ENCODE data around the gene CTRB1. TPM values are rescaled to one million over a fixed set of nuclear protein-coding genes. Genes with fewer than 3 reads are reported as not detected.

The CTRB1 gene
- total and polyA plus RNA-seq, 2 of the 13 experiments (the other 11 are each of a cell fraction or from before 2014, with no cell fraction given), result not detected

DNA sequence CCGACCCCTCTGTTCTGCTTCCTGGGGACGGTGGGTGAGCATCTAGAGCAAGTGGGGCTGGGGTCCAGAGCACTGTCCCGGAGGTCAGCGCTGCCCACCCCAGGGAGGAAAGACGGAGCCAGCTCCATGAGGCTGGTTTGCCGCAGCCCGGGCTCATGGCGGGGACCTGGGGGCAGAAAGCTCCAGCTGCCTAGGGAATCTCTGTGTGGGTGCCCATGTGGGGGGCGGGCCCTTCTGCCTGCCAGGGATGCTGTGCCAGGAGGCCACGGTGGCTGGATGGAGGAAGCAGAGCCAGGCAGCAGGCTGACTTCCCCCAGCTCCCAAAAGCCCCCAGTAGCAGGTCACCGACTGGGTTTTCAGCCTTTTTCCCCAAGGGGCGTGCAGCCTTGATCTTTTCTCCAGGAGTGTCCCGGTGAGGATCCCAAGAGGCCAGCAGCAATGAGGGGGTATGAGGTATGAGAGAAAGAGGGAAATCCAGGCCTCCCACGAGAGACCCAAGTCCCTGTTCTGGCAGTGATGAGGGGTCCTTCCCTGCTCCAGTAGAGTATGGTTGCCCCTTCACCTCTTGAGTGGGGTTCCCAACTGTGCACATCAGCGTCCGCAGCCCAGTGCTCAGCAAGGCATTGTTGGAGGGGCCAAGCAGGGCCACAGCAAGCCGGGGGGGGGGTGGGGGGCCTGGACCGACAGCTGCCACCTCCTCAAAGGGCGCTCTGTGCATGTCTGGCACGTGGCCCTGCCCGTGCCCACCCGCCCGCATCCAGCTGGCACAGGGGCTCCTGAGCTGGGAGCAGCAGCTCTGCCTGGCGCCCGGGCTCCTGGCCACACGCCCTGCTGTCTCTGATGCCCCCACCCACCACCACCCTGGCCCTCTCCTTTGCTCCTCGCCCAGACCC is 48.2 kb downstream of the CTRB1 start (continued):
- TF ChIP-seq ZFP62 (CRISPR knock-in tag; IDR thresholded peaks at IDR 0.05), result no peak
- TF ChIP-seq HNRNPL (IDR thresholded peaks at IDR 0.05; ENCODE audit: low read depth, low read length), result peak; percentile 89
- no peak for TF ChIP-seq TEAD2 (CRISPR knock-in tag; IDR thresholded peaks at IDR 0.05)
- no peak for TF ChIP-seq ATF7 (IDR thresholded peaks at IDR 0.05)
- 0 out of 2 replicates have a peak, but pooled peaks have one; percentile 1 for TF ChIP-seq ATF7 (CRISPR knock-in tag; IDR thresholded peaks at IDR 0.05)
- no peak for TF ChIP-seq ZNF850 (CRISPR knock-in tag; conservative IDR thresholded peaks at IDR 0.05)

DNA sequence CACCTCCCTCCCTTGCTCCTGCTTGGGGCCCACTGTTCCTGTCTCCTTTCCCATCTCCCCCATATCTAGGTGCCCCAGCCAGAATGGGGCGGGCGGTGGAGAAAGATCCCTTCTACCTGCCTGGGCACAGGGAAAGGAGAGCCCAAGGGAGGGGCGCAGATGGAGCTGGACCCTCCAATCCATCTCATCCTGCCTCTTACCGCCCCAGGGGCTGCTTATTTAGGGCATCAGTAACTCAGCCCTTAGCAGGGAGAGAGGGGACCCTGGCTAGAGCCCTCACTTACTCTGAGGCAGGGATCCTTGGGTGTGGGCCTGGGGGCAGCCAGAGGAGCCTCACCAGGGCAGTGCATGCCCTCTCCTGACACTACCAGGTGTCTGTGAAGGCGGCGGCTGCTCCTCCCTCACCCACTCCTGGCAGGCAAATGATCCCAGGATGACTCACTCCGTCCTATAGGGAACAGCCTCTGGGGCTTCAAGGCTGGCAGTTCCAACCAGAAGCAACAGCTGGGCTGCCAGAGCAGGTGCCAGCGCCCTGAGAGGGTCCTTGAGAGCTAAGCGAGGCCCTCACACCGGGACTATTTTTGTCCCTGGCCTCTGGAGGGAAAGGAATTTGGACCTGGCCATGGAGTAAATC is 49.0 kb downstream of the CTRB1 start:
- Histone ChIP-seq H3K36me3 (replicated peaks in 1 of 2; ENCODE audit: control insufficient read depth in 1 of 2, insufficient read depth in 2 of 2, low read length in 2 of 2) (peaks cover 0 to 1% of the 10 kb centered on the region in 2 experiments; a peak in 1 of 5 replicates), H3K27ac (ENCODE audit: extremely low read length, insufficient read depth, low read length) (no peak overlapping the region), H4K20me1 (ENCODE audit: insufficient read depth, low read length) (peaks cover 14% of the 10 kb centered on the region; the same call in 1 of the 2 replicates), H3K79me2 (ENCODE audit: insufficient read depth, low read length) (peaks cover 29% of the 10 kb centered on the region), H3K4me2 (ENCODE audit: low read depth, low read length) (peak overlapping the region; percentile 72), H3K4me3 (replicated peaks in 1 of 3; ENCODE audit: insufficient read depth in 1 of 3, low read depth in 2 of 3, low read length in 3 of 3) (peak overlapping the region in 1 of 3 experiments; percentile 47; a peak in 1 of 6 replicates), H3K27me3 (ENCODE audit: control insufficient read depth in 1 of 2, insufficient read depth in 2 of 2, low read length in 2 of 2) (no peaks in the 10 kb centered on the region), H3K9me3 (ENCODE audit: low read length) (no peaks in the 10 kb centered on the region), H3K9ac (ENCODE audit: insufficient read depth, low read depth, low read length) (no peak overlapping the region; the same call in 1 of the 2 replicates), H3K4me1 (ENCODE audit: insufficient read depth, low read length) (peaks cover 69% of the 10 kb centered on the region), H2AFZ (ENCODE audit: low read length) (no peak overlapping the region)
- DNase-seq (ENCODE audit: low spot score) (peak; percentile 71), ATAC-seq (peak; percentile 50), FAIRE-seq (peak; percentile 47)
- WGBS (ENCODE audit: low lambda C conversion rate), result 54% methylated on average over 6 of the region's 10 CpGs
- no TSS peak for BruUV-seq (replicated peaks)
- ChIA-PET CTCF (ENCODE audit: low intra/inter-chr PET ratio, low total read pairs) (no interaction called here), POLR2A (interaction anchor here (1.0 to 9.3 kb wide), 5 partner anchors 16 to 118 kb away, joined by 3 to 151 read pairs (median 9); partner anchors contain the start of gene BCAR1)
- in situ Hi-C loops (cut with HindIII; ENCODE audit: extremely low pct_ligation_motif_present, low pct_unique_long_range_greater_than_20kb) (loop anchor here (5.0 kb wide), 1 partner anchor 40 kb away; no protein-coding TSS in a partner anchor), intact Hi-C loops (cut with micrococcal nuclease; ENCODE audit: unreplicated experiment) (no loop called here)
- peak; percentile 49; the same call in 1 of the 2 replicates for TF ChIP-seq MEIS2 (CRISPR knock-in tag; IDR thresholded peaks at IDR 0.05)
- TF ChIP-seq DBP (CRISPR knock-in tag; IDR thresholded peaks at IDR 0.05; ENCODE audit: not compliant biosample characterization), result no peak
- TF ChIP-seq ZNF672 (CRISPR knock-in tag; IDR thresholded peaks at IDR 0.05), result no peak
- TF ChIP-seq ZKSCAN5 (CRISPR knock-in tag; IDR thresholded peaks at IDR 0.05), result no peak
- TF ChIP-seq ZFP91 (CRISPR knock-in tag; IDR thresholded peaks at IDR 0.05; ENCODE audit: borderline replicate concordance), result 0 out of 2 replicates have a peak, but pooled peaks have one; percentile 38
- TF ChIP-seq PAXIP1 (CRISPR knock-in tag; conservative IDR thresholded peaks at IDR 0.05), result peak; percentile 38; the same call in 1 of the 2 replicates
- TF ChIP-seq, protein P1, sequence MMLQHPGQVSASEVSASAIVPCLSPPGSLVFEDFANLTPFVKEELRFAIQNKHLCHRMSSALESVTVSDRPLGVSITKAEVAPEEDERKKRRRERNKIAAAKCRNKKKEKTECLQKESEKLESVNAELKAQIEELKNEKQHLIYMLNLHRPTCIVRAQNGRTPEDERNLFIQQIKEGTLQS (CRISPR knock-in tag; IDR thresholded peaks at IDR 0.05), result 0 out of 2 replicates have a peak, but pooled peaks have one; percentile 44
- TF ChIP-seq SAP130 (CRISPR knock-in tag; IDR thresholded peaks at IDR 0.05; ENCODE audit: low read depth), result peak; percentile 50; the same call in 1 of the 2 replicates
- TF ChIP-seq SALL1 (CRISPR knock-in tag; IDR thresholded peaks at IDR 0.05), result peak; percentile 17; the same call in 1 of the 2 replicates
